BLaER1 (cell line): ENCODE results near the gene SLC7A10.

Experiments
- H3K27ac ChIP-seq: shearing (Covaris generic); formaldehyde crosslinking; 2 replicates; pipeline ENCODE4 v1.8.1; 2022
- H3K27me3 ChIP-seq: shearing (Covaris generic); formaldehyde crosslinking; 2 replicates; pipeline ENCODE4 v1.8.1; 2022
- H3K36me3 ChIP-seq: shearing (Covaris generic); formaldehyde crosslinking; 2 replicates; pipeline ENCODE4 v1.8.1; 2022
- H3K4me1 ChIP-seq: shearing (Covaris generic); formaldehyde crosslinking; 2 replicates; pipeline ENCODE4 v1.8.1; 2022
- H3K4me2 ChIP-seq: shearing (Covaris generic); formaldehyde crosslinking; 2 replicates; pipeline ENCODE4 v1.8.1; 2022
- H3K4me3 ChIP-seq: shearing (Covaris generic); formaldehyde crosslinking; 2 replicates; pipeline ENCODE4 v1.8.1; 2022
- H3K9ac ChIP-seq: shearing (Covaris generic); formaldehyde crosslinking; 2 replicates; pipeline ENCODE4 v1.8.1; 2022
- H3K9me3 ChIP-seq: shearing (Covaris generic); formaldehyde crosslinking; 2 replicates; pipeline ENCODE4 v1.8.1; 2022
- H4K20me1 ChIP-seq: shearing (Covaris generic); formaldehyde crosslinking; 2 replicates; pipeline ENCODE4 v1.8.1; 2022
- Cebpa-rat ChIP-seq: shearing (Covaris generic); IDR thresholded peaks from 2 replicates; pipeline ENCODE4 v1.8.1; 2022

SLC7A10 gene

GRCh38 chr19:33205531-33206260, 20.0 kb downstream of the SLC7A10 start:
- TF ChIP-seq Cebpa-rat, result no peak
- peaks cover 41% of the 10 kb centered on the region for H4K20me1 ChIP-seq
- no peak overlapping the region for H3K4me2 ChIP-seq
- H3K4me1 ChIP-seq, result peaks cover 36% of the 10 kb centered on the region
- H3K27ac ChIP-seq, result no peak overlapping the region
- peaks cover 71% of the 10 kb centered on the region for H3K36me3 ChIP-seq
- no peak overlapping the region for H3K4me3 ChIP-seq
- H3K9ac ChIP-seq, result no peak overlapping the region
- H3K27me3 ChIP-seq, result no peaks in the 10 kb centered on the region
- H3K9me3 ChIP-seq, result no peaks in the 10 kb centered on the region

- Histone ChIP-seq H3K27ac (no peak overlapping the region), H3K4me3 (no peak overlapping the region), H4K20me1 (peaks cover 46% of the 10 kb centered on the region), H3K4me2 (no peak overlapping the region), H3K9ac (no peak overlapping the region), H3K4me1 (peaks cover 36% of the 10 kb centered on the region), H3K36me3 (peaks cover 77% of the 10 kb centered on the region), H3K9me3 (no peaks in the 10 kb centered on the region), H3K27me3 (no peaks in the 10 kb centered on the region)
- TF ChIP-seq Cebpa-rat, result no peak
Observed at GRCh38 chr19:33205110-33205509, 20.5 kb downstream of the SLC7A10 start.

DNA sequence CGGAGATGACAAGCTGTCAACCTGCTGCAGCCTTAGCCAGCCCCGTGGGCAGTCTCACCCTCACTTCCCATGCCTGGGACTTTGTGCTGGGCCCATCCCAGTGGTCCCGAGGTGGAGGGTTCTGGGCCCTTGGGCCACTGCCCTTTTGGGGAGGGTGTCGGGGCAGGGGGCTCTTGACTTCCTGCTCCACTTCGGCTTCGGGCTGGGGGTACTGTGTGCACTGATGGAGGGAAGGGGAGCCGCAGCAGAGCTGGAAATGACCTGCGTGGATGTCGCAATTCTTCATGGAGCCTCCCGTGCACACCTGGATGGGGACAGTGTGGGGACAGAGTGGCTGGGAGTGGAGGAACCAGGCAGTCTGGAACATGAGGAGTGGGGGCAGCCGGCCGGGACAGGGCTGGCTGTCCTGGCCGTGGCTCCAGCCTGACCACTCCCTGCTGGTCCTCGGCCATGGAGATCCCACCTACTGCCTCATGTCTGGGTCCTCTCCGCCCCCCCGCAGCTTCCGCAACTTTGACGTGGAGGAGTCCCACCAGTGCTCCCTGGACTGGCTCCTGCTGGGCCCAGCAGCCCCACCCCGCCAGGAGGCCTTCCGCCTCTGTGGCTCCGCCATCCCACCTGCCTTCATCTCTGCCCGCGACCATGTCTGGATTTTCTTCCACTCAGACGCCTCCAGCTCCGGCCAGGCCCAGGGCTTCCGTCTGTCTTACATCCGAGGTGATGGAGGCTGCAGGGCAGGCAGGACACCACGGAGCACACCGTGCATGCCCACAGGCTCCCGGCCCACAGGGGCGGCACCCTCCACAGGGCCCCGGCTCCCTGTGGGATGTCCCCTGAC, 21.3 kb downstream of the SLC7A10 start:
- H3K36me3 ChIP-seq, result peaks cover 80% of the 10 kb centered on the region
- H3K27me3 ChIP-seq, result no peaks in the 10 kb centered on the region
- TF ChIP-seq Cebpa-rat, result 0 out of 2 replicates have a peak, but pooled peaks have one; percentile 9
- H3K27ac ChIP-seq, result no peak overlapping the region
- H3K9ac ChIP-seq, result no peak overlapping the region
- H4K20me1 ChIP-seq, result peaks cover 53% of the 10 kb centered on the region
- no peaks in the 10 kb centered on the region for H3K9me3 ChIP-seq
- peaks cover 28% of the 10 kb centered on the region for H3K4me1 ChIP-seq
- no peak overlapping the region for H3K4me3 ChIP-seq
- no peak overlapping the region for H3K4me2 ChIP-seq

DNA sequence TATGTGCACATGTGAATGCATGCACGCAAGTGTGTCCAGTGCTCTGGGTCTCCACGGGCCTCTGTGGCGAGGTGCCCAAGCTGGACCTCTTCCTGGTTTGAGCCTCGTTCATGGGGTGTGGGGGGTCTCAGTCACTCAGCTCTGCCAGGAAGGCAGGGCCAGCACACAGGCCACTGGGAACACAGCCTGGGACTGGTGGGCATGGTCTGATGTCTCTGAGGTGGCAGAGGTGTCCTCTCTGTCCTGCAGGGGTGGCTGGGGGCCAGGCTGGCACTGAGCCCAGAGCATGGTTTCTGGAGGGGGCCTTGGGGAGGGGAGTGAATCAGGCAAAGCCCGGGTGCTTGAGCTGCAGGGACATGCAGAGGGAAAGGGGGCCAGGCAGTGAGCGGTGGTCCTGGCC, 22.1 kb downstream of the SLC7A10 start:
- Histone ChIP-seq H3K9me3 (no peaks in the 10 kb centered on the region), H3K4me3 (no peak overlapping the region), H3K9ac (no peak overlapping the region), H3K36me3 (peaks cover 87% of the 10 kb centered on the region), H3K4me2 (no peak overlapping the region), H3K27me3 (no peaks in the 10 kb centered on the region), H4K20me1 (peaks cover 59% of the 10 kb centered on the region), H3K27ac (no peak overlapping the region), H3K4me1 (peaks cover 20% of the 10 kb centered on the region)
- TF ChIP-seq Cebpa-rat, result no peak

GRCh38 chr19:33202546-33203507, 22.8 kb downstream of the SLC7A10 start:
- no peak overlapping the region for H3K4me3 ChIP-seq
- peaks cover 13% of the 10 kb centered on the region for H3K4me1 ChIP-seq
- no peak overlapping the region for H3K4me2 ChIP-seq
- H3K27ac ChIP-seq, result no peak overlapping the region
- H3K9ac ChIP-seq, result no peak overlapping the region
- no peaks in the 10 kb centered on the region for H3K27me3 ChIP-seq
- H3K36me3 ChIP-seq, result peaks cover 94% of the 10 kb centered on the region
- H3K9me3 ChIP-seq, result no peaks in the 10 kb centered on the region
- H4K20me1 ChIP-seq, result peaks cover 66% of the 10 kb centered on the region
- TF ChIP-seq Cebpa-rat, result no peak

DNA sequence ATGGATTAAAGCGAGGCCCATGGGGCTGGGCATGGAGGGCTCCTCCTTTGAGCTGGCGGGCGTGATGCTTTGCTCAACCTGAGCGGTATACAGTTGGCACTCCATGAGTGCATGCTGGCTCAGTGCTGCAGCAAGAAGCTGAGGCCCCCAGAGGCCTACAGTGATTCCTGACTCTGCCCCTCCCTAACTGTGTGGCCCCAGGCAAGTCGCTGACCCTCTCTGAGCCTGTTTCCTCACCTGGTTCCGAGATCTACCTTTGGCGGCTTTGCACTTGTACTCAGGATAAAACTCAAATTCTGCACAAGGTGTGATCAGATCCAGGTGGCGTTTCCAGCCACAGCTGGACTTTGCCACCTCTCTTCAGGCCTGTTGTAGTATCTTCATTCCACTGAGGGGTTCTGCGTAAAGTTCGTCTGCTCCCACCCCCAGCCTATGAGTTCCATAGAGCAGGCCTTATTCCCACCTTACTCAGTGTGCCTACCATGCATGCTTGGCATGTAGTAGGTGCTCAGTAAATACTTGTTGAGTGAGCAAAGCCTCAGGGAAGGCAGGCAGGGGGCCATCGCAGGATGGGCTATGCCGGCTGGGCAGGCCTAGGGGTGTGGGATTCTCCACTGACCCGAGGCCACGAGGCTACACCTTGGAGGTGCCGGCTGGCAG, 23.6 kb downstream of the SLC7A10 start:
- H4K20me1 ChIP-seq, result peaks cover 74% of the 10 kb centered on the region
- no peak for TF ChIP-seq Cebpa-rat
- no peak overlapping the region for H3K27ac ChIP-seq
- no peaks in the 10 kb centered on the region for H3K9me3 ChIP-seq
- peaks cover 8% of the 10 kb centered on the region for H3K4me1 ChIP-seq
- H3K27me3 ChIP-seq, result no peaks in the 10 kb centered on the region
- no peak overlapping the region for H3K4me2 ChIP-seq
- H3K36me3 ChIP-seq, result peaks cover 98% of the 10 kb centered on the region
- H3K4me3 ChIP-seq, result no peak overlapping the region
- no peak overlapping the region for H3K9ac ChIP-seq

DNA sequence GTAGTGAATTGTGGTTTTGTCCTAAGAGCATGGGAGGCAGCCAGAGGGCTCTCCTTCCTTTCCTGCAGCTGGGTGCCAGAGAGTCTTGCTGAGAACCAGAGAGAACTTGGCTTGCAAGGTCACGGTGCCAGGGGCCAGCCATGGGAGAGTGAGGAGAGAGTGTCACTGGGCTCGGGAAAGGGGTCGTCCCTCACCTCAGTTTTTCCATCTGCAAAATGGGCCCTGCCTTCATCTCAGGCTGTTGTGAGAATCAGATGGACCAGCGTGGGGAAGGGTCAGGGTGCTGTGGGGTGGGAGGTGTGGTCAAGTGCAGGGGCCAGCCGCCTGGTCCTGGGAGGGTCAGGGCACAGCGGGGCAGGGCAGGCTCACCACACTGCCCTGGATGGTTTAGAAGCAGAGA, 24.2 kb downstream of the SLC7A10 start:
- H3K4me2 ChIP-seq, result no peak overlapping the region
- TF ChIP-seq Cebpa-rat, result no peak
- H3K9ac ChIP-seq, result no peak overlapping the region
- peaks cover 79% of the 10 kb centered on the region for H4K20me1 ChIP-seq
- no peak overlapping the region for H3K27ac ChIP-seq
- peaks cover 8% of the 10 kb centered on the region for H3K4me1 ChIP-seq
- peaks cover 98% of the 10 kb centered on the region for H3K36me3 ChIP-seq
- H3K27me3 ChIP-seq, result no peaks in the 10 kb centered on the region
- H3K9me3 ChIP-seq, result no peaks in the 10 kb centered on the region
- H3K4me3 ChIP-seq, result no peak overlapping the region

DNA sequence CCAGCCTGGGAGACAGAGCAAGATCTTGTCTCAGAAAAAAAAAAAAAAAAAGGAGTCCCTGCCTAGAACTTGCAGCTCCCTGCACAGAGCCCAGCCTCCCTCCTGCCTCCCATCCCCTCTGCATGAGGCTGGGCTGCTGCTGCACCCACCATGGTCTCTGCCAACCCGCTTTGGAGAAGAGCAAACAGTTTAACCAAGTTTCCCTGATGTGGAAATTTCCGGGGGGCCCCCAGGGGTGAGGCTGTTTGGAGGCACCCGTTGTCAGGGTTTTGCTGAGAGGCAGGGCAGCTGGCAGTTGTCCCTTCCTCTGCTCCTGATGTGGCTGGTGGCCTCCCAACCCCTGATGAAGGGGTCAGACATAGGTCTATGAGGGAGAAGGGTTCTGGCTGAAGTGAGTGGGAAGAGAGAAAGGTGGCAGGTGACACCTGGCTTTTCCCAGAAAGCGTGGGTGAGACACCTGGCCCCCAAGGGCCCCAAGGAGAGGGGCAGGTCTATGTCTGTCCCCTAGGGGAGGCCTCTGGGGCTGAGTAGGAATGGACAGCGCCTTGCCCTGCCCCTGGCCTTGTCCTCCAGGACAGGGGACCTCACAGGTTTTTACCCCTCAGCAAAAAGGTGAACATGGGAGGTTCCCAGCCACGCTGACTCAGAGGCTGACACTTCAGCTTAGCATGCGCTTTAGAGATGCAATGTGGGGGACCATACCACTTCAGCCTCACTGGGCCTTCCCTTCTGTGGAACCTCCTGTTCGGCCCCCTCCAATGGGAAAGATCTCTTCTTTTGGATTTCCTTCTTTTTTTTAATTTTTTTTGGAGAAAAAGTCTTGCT, 26.0 kb downstream of the SLC7A10 start:
- peaks cover 82% of the 10 kb centered on the region for H3K36me3 ChIP-seq
- peaks cover 86% of the 10 kb centered on the region for H4K20me1 ChIP-seq
- TF ChIP-seq Cebpa-rat, result no peak

More for the DNA sequence above, 26.0 kb downstream of the SLC7A10 start:
- H3K9me3 ChIP-seq, result no peaks in the 10 kb centered on the region
- H3K4me2 ChIP-seq, result no peak overlapping the region
- H3K4me3 ChIP-seq, result no peak overlapping the region
- H3K9ac ChIP-seq, result no peak overlapping the region
- H3K27ac ChIP-seq, result no peak overlapping the region
- peaks cover 22% of the 10 kb centered on the region for H3K4me1 ChIP-seq
- H3K27me3 ChIP-seq, result no peaks in the 10 kb centered on the region
